ENCODE results near the gene MAPK8. TPM values are rescaled to one million over a fixed set of nuclear protein-coding genes. Genes with fewer than 3 reads are reported as not detected.

MAPK8 gene
- total RNA-seq, 2 experiments from 2014 or later, result 47.8 to 50.6 TPM

DNA sequence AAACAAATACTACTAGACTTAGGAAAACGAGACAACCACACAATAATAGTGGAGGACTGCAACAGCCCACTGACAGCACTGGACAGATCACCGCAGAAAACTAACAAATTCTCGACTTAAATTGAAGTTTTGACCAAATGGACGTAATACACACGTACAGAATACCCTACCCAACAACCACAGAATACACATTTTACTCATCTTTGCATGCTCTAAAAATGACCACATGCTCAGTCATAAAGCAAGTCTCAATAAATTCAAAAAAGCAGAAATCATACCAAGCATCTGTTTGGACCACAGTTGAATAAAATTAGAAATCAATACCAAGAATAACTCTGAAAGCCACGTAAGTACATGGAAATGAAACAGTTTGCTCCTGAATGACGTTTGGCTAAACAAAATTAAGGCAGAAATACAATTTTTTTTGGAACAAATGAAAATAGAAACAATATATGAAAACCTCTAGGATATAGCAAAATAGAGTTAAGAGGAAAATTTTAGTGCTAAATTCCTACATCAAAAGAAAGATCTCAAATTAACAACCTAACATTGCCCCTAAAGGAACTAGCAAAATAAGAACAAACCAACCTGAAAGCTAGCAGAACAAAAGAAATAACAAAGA lies 30.6 kb downstream of the MAPK8 start:
- peaks cover 26% of the 10 kb centered on the region for H3K4me1 Mint-ChIP-seq (ENCODE audit: low read depth)
- intact Hi-C loops (cut with DNase I, micrococcal nuclease), result no loop called here
- ATAC-seq (ENCODE audit: poor library complexity), result no peak
- no peak overlapping the region for H3K27ac Mint-ChIP-seq
- Histone ChIP-seq H3K4me1 (ENCODE audit: insufficient read depth, low read length) (no peaks in the 10 kb centered on the region), H3K36me3 (ENCODE audit: insufficient read depth, low read length) (no peaks in the 10 kb centered on the region), H3K27me3 (ENCODE audit: control insufficient read depth in 1 of 2, insufficient read depth in 2 of 2, low read length in 2 of 2) (no peaks in the 10 kb centered on the region), H3K9me3 (ENCODE audit: control insufficient read depth in 1 of 2, insufficient read depth in 1 of 2, low read length in 2 of 2) (no peaks in the 10 kb centered on the region), H3K4me3 (ENCODE audit: low read length) (no peak overlapping the region), H3K27ac (ENCODE audit: low read depth in 1 of 2, low read length in 2 of 2) (no peak overlapping the region)
- H3K36me3 Mint-ChIP-seq (ENCODE audit: low read depth), result peaks cover 56% of the 10 kb centered on the region
- POLR2A ChIA-PET, result no interaction called here
- CTCF ChIA-PET, result no interaction called here
- H3K9me3 Mint-ChIP-seq, result peaks cover 11% of the 10 kb centered on the region
- H3K27me3 Mint-ChIP-seq, result no peaks in the 10 kb centered on the region
- H3K4me3 Mint-ChIP-seq, result no peak overlapping the region
- TF ChIP-seq, protein P1, sequence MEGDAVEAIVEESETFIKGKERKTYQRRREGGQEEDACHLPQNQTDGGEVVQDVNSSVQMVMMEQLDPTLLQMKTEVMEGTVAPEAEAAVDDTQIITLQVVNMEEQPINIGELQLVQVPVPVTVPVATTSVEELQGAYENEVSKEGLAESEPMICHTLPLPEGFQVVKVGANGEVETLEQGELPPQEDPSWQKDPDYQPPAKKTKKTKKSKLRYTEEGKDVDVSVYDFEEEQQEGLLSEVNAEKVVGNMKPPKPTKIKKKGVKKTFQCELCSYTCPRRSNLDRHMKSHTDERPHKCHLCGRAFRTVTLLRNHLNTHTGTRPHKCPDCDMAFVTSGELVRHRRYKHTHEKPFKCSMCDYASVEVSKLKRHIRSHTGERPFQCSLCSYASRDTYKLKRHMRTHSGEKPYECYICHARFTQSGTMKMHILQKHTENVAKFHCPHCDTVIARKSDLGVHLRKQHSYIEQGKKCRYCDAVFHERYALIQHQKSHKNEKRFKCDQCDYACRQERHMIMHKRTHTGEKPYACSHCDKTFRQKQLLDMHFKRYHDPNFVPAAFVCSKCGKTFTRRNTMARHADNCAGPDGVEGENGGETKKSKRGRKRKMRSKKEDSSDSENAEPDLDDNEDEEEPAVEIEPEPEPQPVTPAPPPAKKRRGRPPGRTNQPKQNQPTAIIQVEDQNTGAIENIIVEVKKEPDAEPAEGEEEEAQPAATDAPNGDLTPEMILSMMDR (IDR thresholded peaks at IDR 0.05), result no peak
- DNase-seq, result no peak

DNA sequence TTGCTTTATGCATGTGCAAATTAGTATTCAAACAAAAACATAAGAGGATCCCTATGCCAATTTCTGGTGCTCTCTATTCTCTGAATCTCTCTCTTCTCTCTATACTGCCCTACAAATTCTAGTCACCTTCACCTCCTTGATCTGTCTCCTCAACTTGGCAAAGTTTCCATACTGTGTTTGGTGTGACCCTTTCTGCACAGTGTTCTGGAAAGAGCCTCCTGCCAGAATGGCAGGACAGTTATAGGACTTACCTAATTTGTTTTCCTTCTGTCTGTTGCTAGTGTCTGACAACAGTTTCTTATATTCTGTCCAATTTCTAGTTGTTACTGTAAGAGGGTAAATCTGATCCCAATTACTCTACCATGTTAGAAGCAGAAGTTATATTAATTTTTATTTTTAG lies 34.3 kb downstream of the MAPK8 start:
- H3K27ac Mint-ChIP-seq, result no peak overlapping the region
- Histone ChIP-seq H3K27me3 (ENCODE audit: control insufficient read depth in 1 of 2, insufficient read depth in 2 of 2, low read length in 2 of 2) (no peaks in the 10 kb centered on the region), H3K36me3 (ENCODE audit: insufficient read depth, low read length) (no peaks in the 10 kb centered on the region), H3K27ac (ENCODE audit: low read depth in 1 of 2, low read length in 2 of 2) (no peak overlapping the region), H3K4me1 (ENCODE audit: insufficient read depth, low read length) (no peaks in the 10 kb centered on the region), H3K4me3 (ENCODE audit: low read length) (no peak overlapping the region), H3K9me3 (ENCODE audit: control insufficient read depth in 1 of 2, insufficient read depth in 1 of 2, low read length in 2 of 2) (no peaks in the 10 kb centered on the region)
- intact Hi-C loops (cut with DNase I, micrococcal nuclease), result no loop called here
- TF ChIP-seq, protein P1 (IDR thresholded peaks at IDR 0.05), result no peak
- peaks cover 65% of the 10 kb centered on the region for H3K36me3 Mint-ChIP-seq (ENCODE audit: low read depth)
- DNase-seq, result no peak
- ChIA-PET CTCF (interaction anchor here (0.6 kb wide), 1 partner anchor 32 kb away, joined by 3 read pairs; no protein-coding TSS in a partner anchor), POLR2A (no interaction called here)
- no peaks in the 10 kb centered on the region for H3K27me3 Mint-ChIP-seq
- H3K9me3 Mint-ChIP-seq, result peaks cover 4% of the 10 kb centered on the region
- ATAC-seq (ENCODE audit: poor library complexity), result no peak
- H3K4me3 Mint-ChIP-seq, result no peak overlapping the region
- peaks cover 34% of the 10 kb centered on the region for H3K4me1 Mint-ChIP-seq (ENCODE audit: low read depth)

DNA sequence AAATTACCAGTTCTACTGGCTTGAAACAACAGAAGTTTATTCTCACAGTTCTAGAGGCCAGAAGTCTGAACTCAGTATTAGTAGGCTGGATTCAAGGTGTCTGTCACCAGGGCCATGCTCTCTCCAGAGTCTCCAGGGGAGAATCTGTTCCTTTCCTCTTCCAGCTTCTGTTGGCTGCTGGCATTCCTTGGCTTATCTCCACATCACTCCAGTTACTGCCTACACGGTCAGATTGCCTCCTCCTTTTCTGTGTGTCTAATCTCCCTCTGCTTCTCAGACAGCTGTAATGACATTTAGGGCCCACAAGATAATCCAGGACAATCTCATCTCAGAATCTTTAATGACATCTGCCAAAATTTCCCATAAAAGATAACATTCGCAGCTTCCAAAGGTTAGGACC lies 36.6 kb downstream of the MAPK8 start:
- Histone ChIP-seq H3K4me1 (ENCODE audit: insufficient read depth, low read length) (no peaks in the 10 kb centered on the region), H3K36me3 (ENCODE audit: insufficient read depth, low read length) (no peaks in the 10 kb centered on the region), H3K4me3 (ENCODE audit: low read length) (no peak overlapping the region), H3K9me3 (ENCODE audit: control insufficient read depth in 1 of 2, insufficient read depth in 1 of 2, low read length in 2 of 2) (peaks cover 10 to 15% of the 10 kb centered on the region in 2 experiments), H3K27me3 (ENCODE audit: control insufficient read depth in 1 of 2, insufficient read depth in 2 of 2, low read length in 2 of 2) (no peaks in the 10 kb centered on the region), H3K27ac (ENCODE audit: low read depth in 1 of 2, low read length in 2 of 2) (no peak overlapping the region)
- intact Hi-C loops (cut with DNase I, micrococcal nuclease), result no loop called here
- peaks cover 5% of the 10 kb centered on the region for H3K9me3 Mint-ChIP-seq
- no peak overlapping the region for H3K27ac Mint-ChIP-seq
- ChIA-PET CTCF (no interaction called here), POLR2A (no interaction called here)
- TF ChIP-seq, protein P1 (IDR thresholded peaks at IDR 0.05), result no peak
- H3K27me3 Mint-ChIP-seq, result no peaks in the 10 kb centered on the region
- peaks cover 35% of the 10 kb centered on the region for H3K4me1 Mint-ChIP-seq (ENCODE audit: low read depth)
- DNase-seq (no peak), ATAC-seq (ENCODE audit: poor library complexity) (no peak)
- H3K36me3 Mint-ChIP-seq (ENCODE audit: low read depth), result peaks cover 70% of the 10 kb centered on the region
- no peak overlapping the region for H3K4me3 Mint-ChIP-seq

All from CD4-positive, alpha-beta T cell (primary cell).